Spleen (tissue), 11 donors: ENCODE measurements around the gene SAMD8. TPM values are rescaled to one million over a fixed set of nuclear protein-coding genes. Genes with fewer than 3 reads are reported as not detected.
"Not testable (repeated sequence)": the region's sequence is repeated elsewhere in the genome, so short reads cannot be mapped to it uniquely, and the experiment has no call there.

Experiments
- DNase-seq: peaks from one replicate; pipeline ENCODE4 v3.0.0-alpha.2; 2020
- H3K27ac ChIP-seq, 8 donors: fragments of 200-600 bp; sonication (generic) in 7 of 8; 1 replicate in 4 of 8; 2 replicates in 4 of 8; pipeline versions ENCODE4 v1.5.0 to v1.8.0; 2016 to 2021; ENCODE audit warnings: inconsistent platforms in 4 of 8, mild to moderate bottlenecking in 4 of 8, moderate library complexity in 1 of 8
- H3K27me3 ChIP-seq, 7 donors: fragments of 200-600 bp; sonication (generic) in 6 of 7; replicated peaks in 1 of 7; 1 replicate in 4 of 7; 2 replicates in 3 of 7; pipeline versions ENCODE4 v1.5.0 to v1.8.0; 2016 to 2021; ENCODE audit warnings: inconsistent platforms in 3 of 7, mild to moderate bottlenecking in 1 of 7
- H3K36me3 ChIP-seq, 6 donors: fragments of 200-600 bp; sonication (generic) in 5 of 6; 1 replicate in 4 of 6; 2 replicates in 2 of 6; pipeline versions ENCODE4 v1.5.0 to v1.8.0; 2016 to 2021; ENCODE audit warnings: inconsistent platforms in 2 of 6
- H3K4me1 ChIP-seq, 6 donors: fragments of 200-600 bp; sonication (generic) in 5 of 6; 1 replicate in 3 of 6; 2 replicates in 3 of 6; pipeline versions ENCODE4 v1.5.0 to v1.8.0; 2016 to 2021; ENCODE audit warnings: inconsistent platforms in 3 of 6
- H3K4me3 ChIP-seq, 8 donors: fragments of 200-600 bp; sonication (generic) in 7 of 8; 1 replicate in 4 of 8; 2 replicates in 4 of 8; pipeline versions ENCODE4 v1.5.0 to v1.8.0; 2016 to 2021; ENCODE audit warnings: inconsistent platforms in 4 of 8, mild to moderate bottlenecking in 4 of 8, moderate library complexity in 2 of 8
- H3K9me3 ChIP-seq, 8 donors: fragments of 200-600 bp; sonication (generic) in 7 of 8; 1 replicate in 4 of 8; 2 replicates in 4 of 8; pipeline versions ENCODE4 v1.5.0 to v1.8.0; 2016 to 2021; ENCODE audit warnings: inconsistent platforms in 4 of 8
- CTCF ChIP-seq, 11 experiments: fragments of 200-600 bp in 7 of 11; fragments of 450-650 bp in 4 of 11; sonication (generic) in 4 of 11; IDR thresholded peaks in 8 of 11; conservative IDR thresholded peaks in 3 of 11; 1 replicate in 7 of 11; 2 replicates in 4 of 11; pipeline versions ENCODE4 v1.4.0 to v1.8.0; 2016 to 2021; ENCODE audit warnings: antibody characterized with exemption in 11 of 11, inconsistent platforms in 4 of 11, mild to moderate bottlenecking in 1 of 11
- POLR2A ChIP-seq, 3 donors: fragments of 450-650 bp; IDR thresholded peaks; one replicate each; pipeline ENCODE4 v1.5.1; 2017; ENCODE audit warnings: antibody characterized with exemption in 3 of 3, mild to moderate bottlenecking in 1 of 3
- POLR2AphosphoS5 ChIP-seq, 3 donors: sonication (generic); formaldehyde crosslinking; IDR thresholded peaks; one replicate each; pipeline ENCODE4 v1.5.1; 2017; ENCODE audit warnings: antibody characterized with exemption in 3 of 3
- WGBS, 5 donors: extraction: QIAGEN DNeasy Blood & Tissue Kit in 3 of 5; methylation state at CpG; one replicate each; pipeline versions ENCODE4 v1.1.5 to v1.1.7; 2013 to 2018; 5-methylcytosine and 5-hydroxymethylcytosine counted together
- intact Hi-C: fragments of 100-400 bp; cut with DNase I; formaldehyde crosslinking; loops from one replicate; pipeline ENCODE4 v1.15.0; 2023; ENCODE audit warnings: low total_unique reads
- polyA plus RNA-seq, 3 donors: library from polyadenylated mRNA; stranded (reverse); fragments of 200-250 nt; gene quantifications; one replicate each; pipeline ENCODE4 v1.2.1, GENCODE V29; 2013
- total RNA-seq, 7 donors: library from RNA; depleted of rRNA in 3 of 7; stranded (reverse); fragments of >200 nt in 3 of 7; fragmentation: NEBNext Ultra II Directional in 4 of 7; extraction: Animal tissue kit (Norgen Biotek cat#: 25700) in 4 of 7; gene quantifications; one replicate each; pipeline versions ENCODE4 v1.1.0 to v1.2.1, GENCODE V29; 2016 to 2021
- donor health status: healthy with polysubstance abuse.
- donor health status: DM: no; HTN: no; CAD: no; lungs with moderate emphysema.
- donor health status: DM: no; HTN: no; CAD: no.
- donor health status: Bipolar disorder and iron deficiency.
- donor health status: healthy.
- donor health status: DM: no; HTN: no; CAD: no.
- donor health status: DM: yes; HTN: yes; CAD: no.

SAMD8 gene
- total and polyA plus RNA-seq, 10 donors, result 4.1 to 35.1 (median 25.2) TPM

GRCh38 chr10:75129537-75129936 is 18.1 kb downstream of the SAMD8 start:
- H3K4me1 ChIP-seq, result peaks cover 8 to 87% (median 29%) of the 10 kb centered on the region in 6 donors
- TF ChIP-seq POLR2A (IDR thresholded peaks at IDR 0.05) (no peak), CTCF (IDR thresholded peaks at IDR 0.05 in 8 of 11, conservative IDR thresholded peaks at IDR 0.05 in 3 of 11) (no peak), POLR2AphosphoS5 (IDR thresholded peaks at IDR 0.05) (no peak)
- H3K27ac ChIP-seq, result peak overlapping the region in 4 of 8 donors; percentile 31 to 77 (median 47)
- 75 to 91% (median 86%) methylated on average over 1 of the region's 1 CpG for WGBS, 5 donors
- H3K27me3 ChIP-seq, result no peaks in the 10 kb centered on the region
- DNase-seq, result no peak
- H3K4me3 ChIP-seq, result no peak overlapping the region
- intact Hi-C loops, result no loop called here
- peaks cover 0 to 29% (median 1%) of the 10 kb centered on the region in 6 donors for H3K36me3 ChIP-seq
- H3K9me3 ChIP-seq, result no peaks in the 10 kb centered on the region

GRCh38 chr10:75133701-75134100 is 22.2 kb downstream of the SAMD8 start:
- H3K4me1 ChIP-seq, result peaks cover 0 to 79% (median 20%) of the 10 kb centered on the region in 6 donors
- WGBS, 5 donors, result 80 to 99% (median 84%) methylated on average over 3 of the region's 3 CpGs
- intact Hi-C loops, H3K9me3 ChIP-seq, H3K36me3 ChIP-seq, H3K27me3 ChIP-seq, H3K27ac ChIP-seq, DNase-seq, H3K4me3 ChIP-seq: not testable (repeated sequence)

- H3K27me3 ChIP-seq, result no peaks in the 10 kb centered on the region
- intact Hi-C loops, result no loop called here
- no peaks in the 10 kb centered on the region for H3K36me3 ChIP-seq
- no peak overlapping the region for H3K4me3 ChIP-seq
- H3K27ac ChIP-seq, result no peak overlapping the region
- no peak for DNase-seq
- H3K4me1 ChIP-seq, result peaks cover 0 to 64% (median 11%) of the 10 kb centered on the region in 6 donors
- WGBS, 5 donors, result 95 to 100% (median 97%) methylated on average over 1 of the region's 1 CpG
- no peaks in the 10 kb centered on the region for H3K9me3 ChIP-seq
- TF ChIP-seq POLR2AphosphoS5 (IDR thresholded peaks at IDR 0.05) (no peak), POLR2A (IDR thresholded peaks at IDR 0.05) (no peak), CTCF (IDR thresholded peaks at IDR 0.05 in 8 of 11, conservative IDR thresholded peaks at IDR 0.05 in 3 of 11) (no peak)
These were observed 24.9 kb downstream of the SAMD8 start for GRCh38 chr10:75136346-75136745.

- Histone ChIP-seq H3K36me3 (no peaks in the 10 kb centered on the region), H3K9me3 (no peaks in the 10 kb centered on the region), H3K4me1 (peaks cover 0 to 53% (median 8%) of the 10 kb centered on the region in 6 donors), H3K4me3 (no peak overlapping the region), H3K27me3 (no peaks in the 10 kb centered on the region), H3K27ac (no peak overlapping the region)
- 56 to 72% (median 60%) methylated on average over 3 of the region's 3 CpGs for WGBS, 5 donors
- DNase-seq, result no peak
- no peak for TF ChIP-seq POLR2AphosphoS5 (IDR thresholded peaks at IDR 0.05)
- TF ChIP-seq CTCF (IDR thresholded peaks at IDR 0.05 in 8 of 11, conservative IDR thresholded peaks at IDR 0.05 in 3 of 11), result no peak
- TF ChIP-seq POLR2A (IDR thresholded peaks at IDR 0.05), result no peak
- intact Hi-C loops, result no loop called here
These were observed 26.3 kb downstream of the SAMD8 start for GRCh38 chr10:75137533-75138438.
